ENCODE results near the gene HAUS3.

DNA sequence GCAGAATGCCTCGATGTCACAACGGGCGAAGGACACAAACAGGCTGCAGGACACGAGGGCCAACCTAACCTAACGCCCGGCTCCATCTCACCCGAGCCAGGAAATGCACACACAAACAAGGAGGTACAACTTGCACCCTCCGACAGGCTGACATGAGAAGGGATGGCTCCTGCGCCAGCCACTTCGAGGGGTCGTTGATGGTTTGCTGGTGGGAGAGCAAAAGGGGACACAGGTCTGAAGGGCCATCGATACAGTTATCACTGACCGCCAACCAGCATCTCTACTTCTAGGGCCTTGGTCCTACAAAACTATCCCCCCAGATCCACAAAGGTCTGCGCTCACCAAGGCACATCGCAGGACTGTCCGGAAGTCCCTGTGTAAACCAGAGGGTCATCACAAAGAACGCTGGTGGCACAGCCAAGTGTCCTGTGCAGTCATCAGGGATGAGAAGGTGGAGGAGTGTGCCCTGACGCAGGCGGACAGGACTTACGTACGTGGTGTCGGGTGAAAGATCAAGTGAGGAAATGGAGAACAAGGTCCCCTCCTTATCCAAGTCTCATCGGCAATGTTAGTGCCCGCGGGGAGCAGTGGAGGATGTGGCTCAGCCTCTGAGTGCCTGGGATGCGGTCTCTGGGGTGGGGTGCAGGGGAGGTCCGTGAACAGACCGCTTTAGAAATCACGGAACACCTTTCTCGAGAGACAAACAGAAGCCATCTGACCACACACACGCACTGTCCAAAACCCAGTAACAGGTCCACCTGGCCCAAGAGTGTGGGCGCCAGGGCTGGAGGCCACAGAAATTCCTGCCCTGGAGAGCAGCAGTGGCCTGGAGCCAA lies 13.0 kb upstream of the HAUS3 start:
- TF ChIP-seq, protein P1, sequence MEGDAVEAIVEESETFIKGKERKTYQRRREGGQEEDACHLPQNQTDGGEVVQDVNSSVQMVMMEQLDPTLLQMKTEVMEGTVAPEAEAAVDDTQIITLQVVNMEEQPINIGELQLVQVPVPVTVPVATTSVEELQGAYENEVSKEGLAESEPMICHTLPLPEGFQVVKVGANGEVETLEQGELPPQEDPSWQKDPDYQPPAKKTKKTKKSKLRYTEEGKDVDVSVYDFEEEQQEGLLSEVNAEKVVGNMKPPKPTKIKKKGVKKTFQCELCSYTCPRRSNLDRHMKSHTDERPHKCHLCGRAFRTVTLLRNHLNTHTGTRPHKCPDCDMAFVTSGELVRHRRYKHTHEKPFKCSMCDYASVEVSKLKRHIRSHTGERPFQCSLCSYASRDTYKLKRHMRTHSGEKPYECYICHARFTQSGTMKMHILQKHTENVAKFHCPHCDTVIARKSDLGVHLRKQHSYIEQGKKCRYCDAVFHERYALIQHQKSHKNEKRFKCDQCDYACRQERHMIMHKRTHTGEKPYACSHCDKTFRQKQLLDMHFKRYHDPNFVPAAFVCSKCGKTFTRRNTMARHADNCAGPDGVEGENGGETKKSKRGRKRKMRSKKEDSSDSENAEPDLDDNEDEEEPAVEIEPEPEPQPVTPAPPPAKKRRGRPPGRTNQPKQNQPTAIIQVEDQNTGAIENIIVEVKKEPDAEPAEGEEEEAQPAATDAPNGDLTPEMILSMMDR (IDR thresholded peaks at IDR 0.05 in 2 of 3, conservative IDR thresholded peaks at IDR 0.05 in 1 of 3; ENCODE audit: borderline replicate concordance in 1 of 3, insufficient read depth in 1 of 3, low read depth in 2 of 3, low read length in 2 of 3), result no peak
- no peak for TF ChIP-seq EGR1 (IDR thresholded peaks at IDR 0.05; ENCODE audit: low read depth)
- TF ChIP-seq, protein P2, sequence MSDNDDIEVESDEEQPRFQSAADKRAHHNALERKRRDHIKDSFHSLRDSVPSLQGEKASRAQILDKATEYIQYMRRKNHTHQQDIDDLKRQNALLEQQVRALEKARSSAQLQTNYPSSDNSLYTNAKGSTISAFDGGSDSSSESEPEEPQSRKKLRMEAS (IDR thresholded peaks at IDR 0.05), result no peak
- no peak for TF ChIP-seq POLR2AphosphoS5 (IDR thresholded peaks at IDR 0.05; ENCODE audit: low read depth, low read length)
- no peak for TF ChIP-seq SRF (IDR thresholded peaks at IDR 0.05; ENCODE audit: low read depth)
- TF ChIP-seq EZH2 (IDR thresholded peaks at IDR 0.05), result no peak
- TF ChIP-seq POLR2A (IDR thresholded peaks at IDR 0.05; ENCODE audit: borderline replicate concordance, extremely low read depth, insufficient read depth, insufficient read length), result no peak
